Activated T-cell treated with anti-CD3 and anti-CD28 coated beads for 24 hours (primary cell): Measurements from ENCODE around the gene SOX13.
A peak's percentile ranks its signal among the peaks of the same experiment; 100 is the strongest.

Experiments used
- DNase-seq: peaks from one replicate; pipeline ENCODE4 v3.0.0-alpha.2; 2020; ENCODE audit warnings: low read depth

SOX13 gene

GRCh38 chr1:204108312-204109141 is 35.6 kb downstream of the SOX13 start:
- no peak for DNase-seq

DNA sequence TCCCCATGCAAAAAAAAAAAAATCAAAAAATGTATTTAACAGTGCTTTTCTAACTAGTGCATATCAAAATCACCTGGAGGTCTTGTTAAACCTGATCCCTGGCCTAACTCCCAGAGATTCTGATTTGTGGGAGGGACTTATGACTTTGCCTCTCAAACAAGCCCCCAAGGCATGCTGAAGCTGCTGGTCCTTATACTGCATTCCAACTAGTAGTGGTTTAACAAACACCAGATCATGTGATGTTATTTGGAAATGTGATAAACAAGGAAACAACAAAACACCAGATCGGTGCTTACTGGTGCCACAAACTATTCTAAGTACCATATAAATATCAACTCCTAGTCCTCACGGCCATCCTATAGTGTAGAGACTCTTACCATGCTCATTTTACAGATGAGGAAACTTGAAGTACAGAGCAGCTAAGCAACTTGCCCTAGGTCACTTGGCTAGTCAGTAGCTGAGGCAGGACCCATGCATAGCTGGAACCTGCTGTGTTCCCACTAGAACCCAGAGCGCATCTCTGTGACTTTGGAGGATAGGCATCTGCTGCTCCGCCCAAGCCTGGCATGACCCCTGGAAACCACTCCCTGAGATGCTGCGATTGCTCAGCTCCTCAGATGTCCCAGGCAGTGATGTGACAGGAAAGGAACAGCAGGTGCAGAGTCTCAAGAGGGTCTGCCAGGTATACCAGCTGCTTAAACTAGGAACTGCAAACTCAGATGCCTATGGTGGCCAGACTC is 38.1 kb downstream of the SOX13 start:
- no peak for DNase-seq

- no peak for DNase-seq
Observed at GRCh38 chr1:204112876-204113730, 40.2 kb downstream of the SOX13 start.

DNA sequence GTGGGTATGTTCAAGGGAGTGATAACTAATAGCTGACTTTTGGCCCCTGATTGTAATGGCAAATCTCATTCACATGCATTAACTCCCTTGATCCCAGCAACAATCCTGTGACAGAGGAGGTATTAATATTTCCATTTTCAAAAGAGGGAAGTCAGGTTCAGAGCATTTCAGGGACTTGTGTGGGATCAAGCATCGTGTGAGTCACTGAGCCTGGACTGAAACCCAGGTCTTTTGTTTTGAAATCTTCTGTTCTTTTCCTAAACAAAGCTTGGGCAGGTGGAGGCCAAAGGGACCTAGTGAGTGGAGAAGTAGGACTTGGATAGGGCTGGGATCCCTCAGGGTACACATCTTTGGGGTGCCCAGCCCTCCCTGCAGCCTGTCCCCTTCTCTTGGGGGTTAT is 41.0 kb downstream of the SOX13 start:
- DNase-seq = no peak

DNA sequence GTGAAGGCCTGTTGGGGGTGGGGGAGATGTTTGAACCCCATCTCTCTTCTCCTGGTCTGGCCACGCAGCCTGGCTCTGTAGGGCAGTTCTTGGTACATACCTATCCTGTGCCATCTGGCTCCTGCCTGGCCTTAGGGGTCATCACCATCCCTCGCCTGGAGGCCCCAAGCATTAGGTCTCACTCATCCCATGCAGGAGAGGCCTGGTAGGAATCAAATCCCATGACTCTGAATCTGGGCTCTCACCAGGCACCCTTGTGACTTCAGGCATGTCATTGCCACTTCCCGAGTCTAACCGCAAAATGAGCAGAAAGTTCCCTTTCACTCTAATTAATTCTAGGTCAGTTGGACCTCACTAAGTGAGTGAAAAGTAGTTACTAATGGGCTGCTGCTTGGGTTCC is 41.7 kb downstream of the SOX13 start:
- DNase-seq = no peak

DNA sequence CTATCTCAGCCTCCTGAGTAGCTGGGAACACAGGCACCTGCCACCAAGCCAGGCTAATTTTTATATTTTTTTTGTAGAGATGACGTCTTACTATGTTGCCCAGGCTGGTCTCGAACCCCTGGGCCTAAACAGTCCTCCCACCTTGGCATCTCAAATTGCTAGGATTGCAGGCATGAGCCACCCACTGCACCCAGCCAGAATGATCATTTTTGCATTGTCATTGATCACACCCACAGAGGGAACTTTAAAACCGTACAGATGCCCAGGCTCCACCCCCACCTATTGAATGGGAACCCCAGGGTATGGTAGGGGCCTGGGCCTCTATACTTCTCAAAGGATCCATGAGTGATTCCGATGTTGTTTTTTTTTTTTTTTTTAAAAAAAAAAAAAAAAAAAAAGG is 42.2 kb downstream of the SOX13 start:
- DNase-seq = no peak

- no peak for DNase-seq
Observed at GRCh38 chr1:204116539-204116938, 43.6 kb downstream of the SOX13 start.

DNA sequence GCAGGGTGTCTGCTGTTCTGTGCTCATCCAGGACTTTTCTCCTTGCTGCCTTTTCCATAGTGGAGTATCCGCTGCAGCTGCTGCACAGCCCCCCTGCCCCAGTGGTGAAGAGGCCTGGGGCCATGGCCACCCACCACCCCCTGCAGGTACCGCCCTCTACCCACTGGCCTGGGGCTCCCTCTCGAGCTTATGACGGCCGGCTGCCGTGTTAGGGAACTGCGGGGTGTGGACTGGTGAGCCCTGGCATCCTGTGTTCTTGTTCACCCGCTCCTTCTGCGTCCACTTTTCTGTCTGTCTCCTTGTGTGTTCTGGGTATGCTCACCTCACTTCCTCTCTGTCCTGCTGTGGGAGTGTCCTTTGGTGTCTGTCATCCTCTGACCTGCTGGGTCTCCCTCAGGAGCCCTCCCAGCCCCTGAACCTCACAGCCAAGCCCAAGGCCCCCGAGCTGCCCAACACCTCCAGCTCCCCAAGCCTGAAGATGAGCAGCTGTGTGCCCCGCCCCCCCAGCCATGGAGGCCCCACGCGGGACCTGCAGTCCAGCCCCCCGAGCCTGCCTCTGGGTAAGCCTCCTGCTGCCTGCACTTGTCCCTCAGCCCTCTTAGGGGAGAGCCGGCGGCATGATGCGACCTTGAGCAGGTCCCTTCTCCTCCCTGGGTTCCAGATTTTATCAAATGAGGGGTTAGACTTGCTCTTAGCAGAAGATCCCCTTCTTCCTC is 49.1 kb downstream of the SOX13 start:
- no peak for DNase-seq

- DNase-seq = no peak
Observed at GRCh38 chr1:204123376-204123775, 50.5 kb downstream of the SOX13 start.

GRCh38 chr1:204124639-204125038 is 51.7 kb downstream of the SOX13 start:
- no peak for DNase-seq

DNA sequence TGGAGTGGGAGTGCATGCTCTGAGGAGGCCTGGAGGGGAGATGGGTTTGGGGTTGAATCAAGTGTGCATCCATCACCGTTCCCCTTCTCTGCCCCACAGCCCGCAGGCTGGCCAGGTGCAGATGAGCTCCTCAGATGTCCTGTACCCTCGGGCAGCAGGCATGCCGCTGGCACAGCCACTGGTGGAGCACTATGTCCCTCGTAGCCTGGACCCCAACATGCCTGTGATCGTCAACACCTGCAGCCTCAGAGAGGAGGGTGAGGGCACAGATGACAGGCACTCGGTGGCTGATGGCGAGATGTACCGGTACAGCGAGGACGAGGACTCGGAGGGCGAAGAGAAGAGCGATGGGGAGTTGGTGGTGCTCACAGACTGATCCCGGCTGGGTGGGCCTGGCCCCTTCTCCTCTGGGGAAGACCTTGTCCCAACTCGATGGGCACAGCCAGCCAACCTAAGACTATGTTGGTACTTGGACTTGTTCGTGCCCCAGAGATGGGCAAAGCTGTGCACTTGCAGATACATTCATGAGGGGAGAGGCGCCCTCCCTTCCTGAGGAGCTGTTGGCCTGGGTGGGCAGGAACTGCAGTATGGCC is 52.9 kb downstream of the SOX13 start:
- no peak for DNase-seq

GRCh38 chr1:204126386-204126785 is 53.5 kb downstream of the SOX13 start:
- no peak for DNase-seq

DNA sequence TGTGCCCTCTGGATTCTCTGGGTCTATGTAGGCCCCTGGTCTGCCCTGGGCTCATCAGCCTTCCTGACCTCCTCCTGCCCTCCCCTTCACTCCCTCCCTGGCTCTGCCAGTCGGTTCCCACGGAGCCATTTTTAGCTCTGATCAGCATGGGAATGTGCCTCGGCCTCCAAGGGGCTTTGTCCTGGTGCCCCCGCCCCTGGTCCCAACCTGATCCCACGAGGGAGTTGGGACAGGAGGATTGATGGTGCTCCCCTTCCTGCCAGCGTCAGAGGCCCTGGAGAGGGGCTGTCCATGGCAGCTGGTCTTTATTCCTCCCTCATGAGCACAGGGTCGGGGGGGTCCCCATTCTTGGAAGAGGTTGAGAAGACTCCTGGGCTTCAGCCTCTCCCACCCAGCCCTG is 54.0 kb downstream of the SOX13 start:
- no peak for DNase-seq

- DNase-seq = no peak
Observed at GRCh38 chr1:204127597-204128242, 54.8 kb downstream of the SOX13 start.

- no peak for DNase-seq
Observed at GRCh38 chr1:204128464-204128963, 55.6 kb downstream of the SOX13 start.

GRCh38 chr1:204128964-204129896 is 56.3 kb downstream of the SOX13 start:
- DNase-seq = peak; percentile 33

DNA sequence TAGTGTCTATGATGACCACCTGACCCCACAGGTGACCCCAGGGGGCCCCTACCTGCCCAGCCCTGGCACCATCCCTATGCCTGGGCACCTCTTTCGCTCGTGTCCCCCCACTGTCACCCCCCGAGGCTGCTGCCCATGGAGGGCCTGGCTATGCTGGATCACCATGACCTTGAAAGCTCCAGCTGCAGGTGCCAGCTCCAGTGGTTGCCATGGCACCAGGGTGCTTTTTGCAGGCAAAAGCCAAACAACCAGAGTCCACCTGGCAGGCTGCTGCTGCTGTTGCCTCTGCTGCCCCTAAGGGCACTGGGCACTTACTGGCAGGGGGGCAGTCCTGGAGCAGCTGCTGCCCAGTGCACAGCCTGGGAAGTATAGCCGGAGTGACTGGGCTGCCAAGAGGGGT is 57.3 kb downstream of the SOX13 start:
- no peak for DNase-seq

GRCh38 chr1:204130981-204131892 is 58.3 kb downstream of the SOX13 start:
- no peak for DNase-seq

DNA sequence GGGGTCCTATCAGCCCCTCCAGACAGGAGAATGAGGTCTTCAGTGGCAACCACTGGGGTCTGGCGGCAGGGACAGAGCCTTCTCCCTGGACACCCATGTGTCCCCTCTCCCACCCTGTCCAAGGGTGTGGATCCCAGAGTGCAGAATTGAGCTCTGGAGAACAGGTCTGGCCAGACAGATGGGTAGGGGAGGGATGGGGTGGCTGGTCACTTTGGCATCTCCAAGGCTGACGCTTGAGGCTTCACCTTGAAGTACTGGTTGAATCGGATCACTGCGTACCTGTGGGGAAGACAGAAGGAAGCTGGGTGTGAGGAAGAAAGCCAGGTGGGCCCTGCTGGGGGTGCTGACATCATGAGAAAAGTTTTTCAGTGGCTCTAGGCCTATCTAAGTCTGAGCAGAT is 59.1 kb downstream of the SOX13 start:
- DNase-seq = no peak
